ENCODE results near the gene ZNF266. TPM values are rescaled to one million over a fixed set of nuclear protein-coding genes. Genes with fewer than 3 reads are reported as not detected.

ZNF266 gene
- polyA plus RNA-seq, 1 donor (not counting 4 experiments of a cell fraction or from before 2014, with no cell fraction given), result 7.7 TPM

DNA sequence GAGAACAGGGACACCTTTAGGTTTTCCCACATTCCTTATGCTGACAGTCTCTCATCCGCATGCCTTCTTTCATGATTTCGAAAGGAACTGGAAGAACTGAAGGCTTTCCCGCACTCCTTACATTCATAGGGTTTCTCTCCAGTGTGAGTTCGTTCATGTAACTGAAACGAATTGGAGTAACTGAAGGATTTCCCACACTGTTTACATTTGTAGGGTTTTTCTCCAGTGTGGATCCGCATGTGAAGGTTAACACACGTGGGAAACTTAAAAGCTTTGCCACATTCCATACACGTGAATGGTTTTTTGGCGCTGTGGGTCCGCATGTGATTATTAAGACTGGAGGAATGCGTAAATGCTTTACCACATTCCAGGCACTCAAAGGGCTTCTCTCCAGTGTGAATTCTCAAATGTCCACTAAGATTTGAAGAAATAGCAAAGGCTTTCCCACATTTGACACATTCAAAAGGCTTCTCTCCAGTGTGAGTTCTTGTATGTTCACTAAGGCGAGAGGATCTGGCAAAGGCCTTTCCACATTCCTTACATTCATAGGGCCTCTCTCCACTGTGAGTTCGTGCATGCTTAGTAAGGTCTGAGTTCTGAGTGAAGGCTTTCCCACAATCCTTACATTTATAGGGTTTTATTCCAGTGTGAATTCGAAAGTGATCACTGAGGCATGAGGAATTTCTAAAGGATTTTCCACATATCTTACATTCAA lies 22.0 kb downstream of the ZNF266 start:
- peaks cover 35% of the 10 kb centered on the region for H3K9me3 ChIP-seq (ENCODE audit: control insufficient read depth, low read depth, low read length)
- H3K36me3 ChIP-seq (ENCODE audit: control insufficient read depth in 2 of 2, extremely low read depth in 1 of 2, insufficient read depth in 2 of 2, low read length in 2 of 2), result peaks cover 14 to 25% of the 10 kb centered on the region in 2 experiments
- dilution Hi-C loops (cut with MboI; ENCODE audit: extremely low pct_ligation_motif_present, low sequenced_read_pairs), result loop anchor here (5.0 kb wide), 1 partner anchor 36 kb away; no protein-coding TSS in a partner anchor
- no peaks in the 10 kb centered on the region for H3K9me1 ChIP-seq (ENCODE audit: control insufficient read depth, extremely low read depth, insufficient read depth, low read length)
- no peak overlapping the region for H3K27ac ChIP-seq (ENCODE audit: control insufficient read depth, insufficient read depth, low read length)
- H2AFZ ChIP-seq (ENCODE audit: control insufficient read depth, low read length), result no peak overlapping the region
- H3K4me2 ChIP-seq (ENCODE audit: control insufficient read depth, extremely low read depth, insufficient read depth, low read depth, low read length), result no peak overlapping the region
- H3K9ac ChIP-seq (ENCODE audit: control insufficient read depth, extremely low read depth, insufficient read depth, low read length), result no peak overlapping the region
- H3K79me2 ChIP-seq (ENCODE audit: control insufficient read depth, insufficient read depth, low read length), result no peaks in the 10 kb centered on the region
- FAIRE-seq (no peak), DNase-seq (ENCODE audit: low read depth, low spot score) (no peak)
- H4K20me1 ChIP-seq (ENCODE audit: control insufficient read depth, extremely low read depth, insufficient read depth, low read length), result no peaks in the 10 kb centered on the region
- no peaks in the 10 kb centered on the region for H3K27me3 ChIP-seq (ENCODE audit: control insufficient read depth, extremely low read depth, insufficient read depth, low read length)
- TF ChIP-seq, protein P1, sequence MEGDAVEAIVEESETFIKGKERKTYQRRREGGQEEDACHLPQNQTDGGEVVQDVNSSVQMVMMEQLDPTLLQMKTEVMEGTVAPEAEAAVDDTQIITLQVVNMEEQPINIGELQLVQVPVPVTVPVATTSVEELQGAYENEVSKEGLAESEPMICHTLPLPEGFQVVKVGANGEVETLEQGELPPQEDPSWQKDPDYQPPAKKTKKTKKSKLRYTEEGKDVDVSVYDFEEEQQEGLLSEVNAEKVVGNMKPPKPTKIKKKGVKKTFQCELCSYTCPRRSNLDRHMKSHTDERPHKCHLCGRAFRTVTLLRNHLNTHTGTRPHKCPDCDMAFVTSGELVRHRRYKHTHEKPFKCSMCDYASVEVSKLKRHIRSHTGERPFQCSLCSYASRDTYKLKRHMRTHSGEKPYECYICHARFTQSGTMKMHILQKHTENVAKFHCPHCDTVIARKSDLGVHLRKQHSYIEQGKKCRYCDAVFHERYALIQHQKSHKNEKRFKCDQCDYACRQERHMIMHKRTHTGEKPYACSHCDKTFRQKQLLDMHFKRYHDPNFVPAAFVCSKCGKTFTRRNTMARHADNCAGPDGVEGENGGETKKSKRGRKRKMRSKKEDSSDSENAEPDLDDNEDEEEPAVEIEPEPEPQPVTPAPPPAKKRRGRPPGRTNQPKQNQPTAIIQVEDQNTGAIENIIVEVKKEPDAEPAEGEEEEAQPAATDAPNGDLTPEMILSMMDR (optimal IDR thresholded peaks at IDR 0.05 in 1 of 3, IDR thresholded peaks at IDR 0.05 in 1 of 3, conservative IDR thresholded peaks at IDR 0.05 in 1 of 3; ENCODE audit: extremely low read depth in 1 of 3, insufficient read depth in 2 of 3, low read length in 3 of 3), result no peak
- no peak for TF ChIP-seq EZH2 (IDR thresholded peaks at IDR 0.05; ENCODE audit: low read length)
- H3K4me3 ChIP-seq (ENCODE audit: control insufficient read depth in 2 of 3, extremely low read depth in 1 of 3, insufficient read depth in 2 of 3, low read depth in 1 of 3, low read length in 3 of 3), result no peak overlapping the region
- H3K4me1 ChIP-seq (ENCODE audit: control insufficient read depth, extremely low read depth, insufficient read depth, low read length), result no peaks in the 10 kb centered on the region

GRCh38 chr19:9407827-9408226 lies 27.5 kb downstream of the ZNF266 start:
- Histone ChIP-seq H3K9me3 (ENCODE audit: control insufficient read depth, low read depth, low read length) (peaks cover 10% of the 10 kb centered on the region), H3K27me3 (ENCODE audit: control insufficient read depth, extremely low read depth, insufficient read depth, low read length) (no peaks in the 10 kb centered on the region), H3K4me1 (ENCODE audit: control insufficient read depth, extremely low read depth, insufficient read depth, low read length) (peaks cover 10% of the 10 kb centered on the region), H2AFZ (ENCODE audit: control insufficient read depth, low read length) (no peak overlapping the region), H3K27ac (ENCODE audit: control insufficient read depth, insufficient read depth, low read length) (no peak overlapping the region), H3K4me3 (ENCODE audit: control insufficient read depth in 2 of 3, extremely low read depth in 1 of 3, insufficient read depth in 2 of 3, low read depth in 1 of 3, low read length in 3 of 3) (no peak overlapping the region), H4K20me1 (ENCODE audit: control insufficient read depth, extremely low read depth, insufficient read depth, low read length) (no peaks in the 10 kb centered on the region), H3K79me2 (ENCODE audit: control insufficient read depth, insufficient read depth, low read length) (no peaks in the 10 kb centered on the region), H3K36me3 (ENCODE audit: control insufficient read depth in 2 of 2, extremely low read depth in 1 of 2, insufficient read depth in 2 of 2, low read length in 2 of 2) (peaks cover 3 to 4% of the 10 kb centered on the region in 2 experiments), H3K4me2 (ENCODE audit: control insufficient read depth, extremely low read depth, insufficient read depth, low read depth, low read length) (no peak overlapping the region), H3K9ac (ENCODE audit: control insufficient read depth, extremely low read depth, insufficient read depth, low read length) (no peak overlapping the region), H3K9me1 (ENCODE audit: control insufficient read depth, extremely low read depth, insufficient read depth, low read length) (no peaks in the 10 kb centered on the region)
- FAIRE-seq, result no peak
- TF ChIP-seq, protein P1 (optimal IDR thresholded peaks at IDR 0.05 in 1 of 3, IDR thresholded peaks at IDR 0.05 in 1 of 3, conservative IDR thresholded peaks at IDR 0.05 in 1 of 3; ENCODE audit: extremely low read depth in 1 of 3, insufficient read depth in 2 of 3, low read length in 3 of 3), result no peak
- TF ChIP-seq EZH2 (IDR thresholded peaks at IDR 0.05; ENCODE audit: low read length), result no peak
- dilution Hi-C loops (cut with MboI; ENCODE audit: extremely low pct_ligation_motif_present, low sequenced_read_pairs), result no loop called here
- DNase-seq (ENCODE audit: low read depth, low spot score), result no peak
